Measurements from ENCODE around the gene PDE4D.

The PDE4D gene

GRCh38 chr5:59624898-59625297, 268.6 kb downstream of the PDE4D start:
- Histone ChIP-seq H3K4me3 (no peak overlapping the region), H3K27ac (no peak overlapping the region), H3K9me3 (no peaks in the 10 kb centered on the region), H3K36me3 (no peaks in the 10 kb centered on the region), H3K27me3 (no peaks in the 10 kb centered on the region), H3K4me1 (peaks cover 0 to 36% (median 6%) of the 10 kb centered on the region in 4 donors)
- no peak for DNase-seq
- no peak for TF ChIP-seq CTCF (IDR thresholded peaks at IDR 0.05)
- intact Hi-C loops (cut with DNase I; ENCODE audit: low total_unique reads), result no loop called here

GRCh38 chr5:59622848-59623247, 270.7 kb downstream of the PDE4D start:
- Histone ChIP-seq H3K36me3 (no peaks in the 10 kb centered on the region), H3K4me1 (peaks cover 0 to 27% (median 6%) of the 10 kb centered on the region in 4 donors), H3K27me3 (no peaks in the 10 kb centered on the region), H3K9me3 (no peaks in the 10 kb centered on the region), H3K27ac (no peak overlapping the region), H3K4me3 (no peak overlapping the region)
- DNase-seq, result no peak
- intact Hi-C loops (cut with DNase I; ENCODE audit: low total_unique reads), result no loop called here
- no peak for TF ChIP-seq CTCF (IDR thresholded peaks at IDR 0.05)

- H3K4me1 ChIP-seq, result peaks cover 0 to 33% (median 6%) of the 10 kb centered on the region in 4 donors
- no peak for TF ChIP-seq CTCF (IDR thresholded peaks at IDR 0.05)
- intact Hi-C loops (cut with DNase I; ENCODE audit: low total_unique reads), result no loop called here
- no peaks in the 10 kb centered on the region for H3K36me3 ChIP-seq
- no peak overlapping the region for H3K4me3 ChIP-seq
- no peak for DNase-seq
- H3K9me3 ChIP-seq, result no peaks in the 10 kb centered on the region
- peak overlapping the region in 1 of 2 donors; percentile 13 for H3K27ac ChIP-seq
- H3K27me3 ChIP-seq, result no peaks in the 10 kb centered on the region
These were observed 272.0 kb downstream of the PDE4D start for GRCh38 chr5:59621477-59621876.

GRCh38 chr5:59620535-59621212, 272.9 kb downstream of the PDE4D start:
- Histone ChIP-seq H3K27me3 (no peaks in the 10 kb centered on the region), H3K4me3 (no peak overlapping the region), H3K36me3 (no peaks in the 10 kb centered on the region), H3K9me3 (no peaks in the 10 kb centered on the region), H3K27ac (peak overlapping the region in 1 of 2 donors; percentile 13), H3K4me1 (peaks cover 0 to 33% (median 6%) of the 10 kb centered on the region in 4 donors)
- no peak for DNase-seq
- TF ChIP-seq CTCF (IDR thresholded peaks at IDR 0.05), result no peak
- intact Hi-C loops (cut with DNase I; ENCODE audit: low total_unique reads), result no loop called here

GRCh38 chr5:59618644-59619043, 274.9 kb downstream of the PDE4D start:
- Histone ChIP-seq H3K27me3 (no peaks in the 10 kb centered on the region), H3K27ac (no peak overlapping the region), H3K9me3 (no peaks in the 10 kb centered on the region), H3K36me3 (no peaks in the 10 kb centered on the region), H3K4me3 (no peak overlapping the region), H3K4me1 (peaks cover 0 to 33% (median 6%) of the 10 kb centered on the region in 4 donors)
- no peak for TF ChIP-seq CTCF (IDR thresholded peaks at IDR 0.05)
- intact Hi-C loops (cut with DNase I; ENCODE audit: low total_unique reads), result no loop called here
- no peak for DNase-seq

Measured in tibial artery (tissue), 4 donors.